Panc1 (cell line): ENCODE data around the gene ERCC2. TPM values are rescaled to one million over a fixed set of nuclear protein-coding genes. Genes with fewer than 3 reads are reported as not detected.
A peak's percentile ranks its signal among the peaks of the same experiment; 100 is the strongest.

ENCODE experiments used
- ATAC-seq: fragments of 200-7000 bp; cut with Tn5 transposase; 2 replicates; pipeline ENCODE4 v1.9.1; 2020; ENCODE audit warnings: mild to moderate bottlenecking, moderate library complexity
- BruUV-seq: library from RNA; stranded (reverse); fragments of 400-500 nt; replicated peaks from 2 replicates; lab custom pipeline; 2021; lab: Mats Ljungman, UMichigan
- CTCF ChIA-PET: fragments of 300-600 bp; sonication (Branson Sonifier 250); formaldehyde crosslinking; loops from one replicate; lab custom pipeline; 2022; ENCODE audit warnings: antibody characterized with exemption; lab: Charles Lee
- POLR2A ChIA-PET: fragments of 300-600 bp; sonication (Branson Sonifier 250); formaldehyde crosslinking; loops from one replicate; lab custom pipeline; 2022; ENCODE audit warnings: antibody characterized with exemption; lab: Charles Lee
- DNase-seq: peaks from one replicate; pipeline ENCODE4 v3.0.0-alpha.2; 2010; ENCODE audit warnings: low read depth, low spot score
- H3K27ac ChIP-seq: 2 replicates; pipeline ENCODE4 v1.5.1; 2011; ENCODE audit warnings: mild to moderate bottlenecking, low read length, inconsistent platforms
- H3K27me3 ChIP-seq: fragments of 200-500 bp; sonication (Bioruptor generic); 2 replicates; pipeline ENCODE4 v1.6.0; 2014; ENCODE audit warnings: low read length, inconsistent platforms; ENCODE audit not compliant: control insufficient read depth, insufficient read depth
- H3K36me3 ChIP-seq: fragments of 200-500 bp; sonication (Bioruptor generic); 2 replicates; pipeline ENCODE4 v1.5.1; 2014; ENCODE audit warnings: inconsistent platforms, mild to moderate bottlenecking, low read length, moderate library complexity; ENCODE audit not compliant: control insufficient read depth, insufficient read depth
- H3K4me1 ChIP-seq: 2 replicates; pipeline ENCODE4 v1.5.1; 2011; ENCODE audit warnings: inconsistent platforms, mild to moderate bottlenecking, low read length, moderate library complexity; ENCODE audit not compliant: control insufficient read depth, insufficient read depth
- H3K4me3 ChIP-seq, 2 experiments: 2 replicates each; pipeline ENCODE4 v1.5.1; 2011 to 2012; ENCODE audit warnings: low read depth in 2 of 2, low read length in 2 of 2, mild to moderate bottlenecking in 2 of 2, inconsistent platforms in 1 of 2, moderate library complexity in 1 of 2
- H3K9me3 ChIP-seq: fragments of 200-500 bp; sonication (Bioruptor generic); 2 replicates; pipeline ENCODE4 v1.5.1; 2014; ENCODE audit warnings: low read depth, mild to moderate bottlenecking, inconsistent platforms, low read length, moderate library complexity; ENCODE audit not compliant: control insufficient read depth, insufficient read depth
- CTCF ChIP-seq: fragments of 450-650 bp; IDR thresholded peaks from 2 replicates; pipeline ENCODE4 v1.5.1; 2017; ENCODE audit warnings: mild to moderate bottlenecking
- POLR2AphosphoS5 ChIP-seq: IDR thresholded peaks from 2 replicates; pipeline ENCODE4 v1.6.1; 2012; ENCODE audit warnings: mild to moderate bottlenecking, low read depth, low read length, moderate library complexity
- REST ChIP-seq, 2 experiments: IDR thresholded peaks; 2 replicates each; pipeline ENCODE4 v1.6.1; 2011 to 2012; ENCODE audit warnings: low read depth in 2 of 2, control low read depth in 1 of 2, low read length in 1 of 2, mild to moderate bottlenecking in 1 of 2, moderate library complexity in 1 of 2; ENCODE audit not compliant: insufficient read depth in 1 of 2
- SIN3A ChIP-seq: IDR thresholded peaks from 2 replicates; pipeline ENCODE4 v1.6.1; 2012; ENCODE audit warnings: low read depth, mild to moderate bottlenecking, low read length, moderate library complexity, borderline replicate concordance; ENCODE audit not compliant: insufficient read depth
- TCF7L2 ChIP-seq: IDR thresholded peaks from 2 replicates; pipeline ENCODE4 v1.6.1; 2011; ENCODE audit warnings: mild to moderate bottlenecking, low read depth, low read length, inconsistent platforms
- in situ Hi-C: cut with HindIII; loops from 2 replicates; pipeline ENCODE4 v1.10.0; 2016; ENCODE audit warnings: low sequenced_read_pairs, low pct_unique_long_range_greater_than_20kb
- intact Hi-C: fragments of 100-400 bp; cut with micrococcal nuclease; formaldehyde crosslinking; loops from one replicate; pipeline ENCODE4 v1.10.0; 2022; ENCODE audit not compliant: unreplicated experiment
- total RNA-seq: library from RNA; stranded (reverse); gene quantifications from one replicate; pipeline ENCODE4 v1.2.1, GENCODE V29; 2021; ENCODE audit not compliant: unreplicated experiment

The ERCC2 gene
- total RNA-seq, 1 experiment from 2014 or later, result 32.5 TPM

- Histone ChIP-seq H3K9me3 (no peaks in the 10 kb centered on the region), H3K27ac (peak overlapping the region; percentile 44), H3K27me3 (no peaks in the 10 kb centered on the region), H3K4me3 (peak overlapping the region in 1 of 2 experiments; percentile 26; a peak in 1 of 4 replicates), H3K4me1 (peaks cover 14% of the 10 kb centered on the region), H3K36me3 (peaks cover 4% of the 10 kb centered on the region; the same call in 1 of the 2 replicates)
- CTCF ChIA-PET, result interaction anchor here (1.2 to 1.3 kb wide), 2 partner anchors 77 to 84 kb away, joined by 4 to 8 read pairs; no protein-coding TSS in a partner anchor
- DNase-seq (no peak), ATAC-seq (no peak)
- in situ Hi-C loops, result no loop called here
- TF ChIP-seq POLR2AphosphoS5, result no peak
- no peak for TF ChIP-seq SIN3A
- no peak for TF ChIP-seq CTCF
- TF ChIP-seq TCF7L2, result no peak
- no peak for TF ChIP-seq REST (IDR thresholded peaks at IDR 0.05; ENCODE audit: insufficient read depth in 1 of 2, low read depth in 2 of 2, low read length in 1 of 2)
- intact Hi-C loops, result no loop called here
- POLR2A ChIA-PET, result interaction anchor here (0.6 to 0.7 kb wide), 2 partner anchors 19 to 290 kb away, joined by 3 to 8 read pairs; no protein-coding TSS in a partner anchor
- no TSS peak for BruUV-seq
Measured at GRCh38 chr19:45401815-45402214, 31.4 kb upstream of the ERCC2 start.

- ChIA-PET POLR2A (no interaction called here), CTCF (interaction anchor here (0.9 kb wide), 1 partner anchor 78 kb away, joined by 9 read pairs; no protein-coding TSS in a partner anchor)
- in situ Hi-C loops, result no loop called here
- no peak for ATAC-seq
- intact Hi-C loops, result no loop called here
- Histone ChIP-seq H3K36me3 (peaks cover 4% of the 10 kb centered on the region; the same call in 1 of the 2 replicates), H3K9me3 (no peaks in the 10 kb centered on the region), H3K4me3 (no peak overlapping the region), H3K27me3 (no peaks in the 10 kb centered on the region), H3K27ac (no peak overlapping the region), H3K4me1 (peaks cover 14% of the 10 kb centered on the region)
- no peak for TF ChIP-seq SIN3A
- TF ChIP-seq TCF7L2, result no peak
- no peak for TF ChIP-seq REST (IDR thresholded peaks at IDR 0.05; ENCODE audit: insufficient read depth in 1 of 2, low read depth in 2 of 2, low read length in 1 of 2)
- no peak for TF ChIP-seq POLR2AphosphoS5
- TF ChIP-seq CTCF, result no peak
- no peak for DNase-seq
- BruUV-seq, result no TSS peak
Measured at GRCh38 chr19:45400192-45400591, 29.8 kb upstream of the ERCC2 start.
